DOHH2 (cell line): ENCODE results near the gene C1orf174.

Experiments used
- H3F3A ChIP-seq: fragments of 200-600 bp; sonication (generic), shearing (Covaris generic); 2 replicates; pipeline ENCODE4 v1.6.0; 2016; ENCODE audit warnings: antibody characterized with exemption, mild to moderate bottlenecking; ENCODE audit not compliant: control insufficient read depth, insufficient read depth
- H3K27ac ChIP-seq: fragments of 200-600 bp; sonication (generic); 2 replicates; pipeline ENCODE4 v1.5.1; 2014; ENCODE audit warnings: low read depth, mild to moderate bottlenecking, low read length, moderate library complexity
- H3K27me3 ChIP-seq: fragments of 200-600 bp; sonication (generic); 2 replicates; pipeline ENCODE4 v1.6.1; 2014; ENCODE audit warnings: mild to moderate bottlenecking, low read length, mixed read lengths; ENCODE audit not compliant: control insufficient read depth
- H3K36me3 ChIP-seq: fragments of 200-600 bp; sonication (generic); 2 replicates; pipeline ENCODE4 v1.6.1; 2014; ENCODE audit warnings: mild to moderate bottlenecking, low read length, moderate library complexity, mixed read lengths; ENCODE audit not compliant: control insufficient read depth
- H3K4me1 ChIP-seq: fragments of 200-600 bp; sonication (generic); 2 replicates; pipeline ENCODE4 v1.6.1; 2014; ENCODE audit warnings: mild to moderate bottlenecking, low read length, mixed read lengths; ENCODE audit not compliant: control insufficient read depth
- H3K4me2 ChIP-seq: fragments of 200-600 bp; sonication (generic); 2 replicates; pipeline ENCODE4 v1.6.0; 2014; ENCODE audit warnings: mild to moderate bottlenecking, low read length, moderate library complexity
- H3K4me3 ChIP-seq: fragments of 200-600 bp; sonication (generic); 2 replicates; pipeline ENCODE4 v1.5.1; 2014; ENCODE audit warnings: mild to moderate bottlenecking, low read length, mixed read lengths
- H3K79me2 ChIP-seq: fragments of 200-600 bp; sonication (generic); 2 replicates; pipeline ENCODE4 v1.6.1; 2014; ENCODE audit warnings: mild to moderate bottlenecking, low read length, mixed read lengths; ENCODE audit not compliant: control insufficient read depth
- H3K9me2 ChIP-seq: fragments of 200-600 bp; sonication (generic); replicated peaks from 2 replicates; pipeline ENCODE4 v1.6.1; 2014; ENCODE audit warnings: mild to moderate bottlenecking, low read length, mixed read lengths; ENCODE audit not compliant: control insufficient read depth
- H3K9me3 ChIP-seq: fragments of 200-600 bp; sonication (generic); 2 replicates; pipeline ENCODE4 v1.6.1; 2014; ENCODE audit warnings: antibody characterized with exemption, low read length, mixed read lengths; ENCODE audit not compliant: control insufficient read depth, insufficient read depth
- H4K20me1 ChIP-seq: fragments of 200-600 bp; sonication (generic); 2 replicates; pipeline ENCODE4 v1.6.0; 2014; ENCODE audit warnings: low read depth, mild to moderate bottlenecking, antibody characterized with exemption, low read length, moderate library complexity; ENCODE audit not compliant: control insufficient read depth, insufficient read depth
- EZH2phosphoT487 ChIP-seq: fragments of 200-600 bp; sonication (generic); IDR thresholded peaks from 2 replicates; pipeline ENCODE4 v1.6.1; 2017; ENCODE audit warnings: borderline replicate concordance, mild to moderate bottlenecking, antibody characterized with exemption, low read length, moderate library complexity, mixed read lengths
- TF ChIP-seq, protein P1 (sequence below): fragments of 200-600 bp; sonication (generic); IDR thresholded peaks from one replicate; pipeline ENCODE4 v1.5.1; 2014; ENCODE audit warnings: antibody characterized with exemption, mild to moderate bottlenecking, low read depth, low read length; ENCODE audit not compliant: poor library complexity, severe bottlenecking

The C1orf174 gene

DNA sequence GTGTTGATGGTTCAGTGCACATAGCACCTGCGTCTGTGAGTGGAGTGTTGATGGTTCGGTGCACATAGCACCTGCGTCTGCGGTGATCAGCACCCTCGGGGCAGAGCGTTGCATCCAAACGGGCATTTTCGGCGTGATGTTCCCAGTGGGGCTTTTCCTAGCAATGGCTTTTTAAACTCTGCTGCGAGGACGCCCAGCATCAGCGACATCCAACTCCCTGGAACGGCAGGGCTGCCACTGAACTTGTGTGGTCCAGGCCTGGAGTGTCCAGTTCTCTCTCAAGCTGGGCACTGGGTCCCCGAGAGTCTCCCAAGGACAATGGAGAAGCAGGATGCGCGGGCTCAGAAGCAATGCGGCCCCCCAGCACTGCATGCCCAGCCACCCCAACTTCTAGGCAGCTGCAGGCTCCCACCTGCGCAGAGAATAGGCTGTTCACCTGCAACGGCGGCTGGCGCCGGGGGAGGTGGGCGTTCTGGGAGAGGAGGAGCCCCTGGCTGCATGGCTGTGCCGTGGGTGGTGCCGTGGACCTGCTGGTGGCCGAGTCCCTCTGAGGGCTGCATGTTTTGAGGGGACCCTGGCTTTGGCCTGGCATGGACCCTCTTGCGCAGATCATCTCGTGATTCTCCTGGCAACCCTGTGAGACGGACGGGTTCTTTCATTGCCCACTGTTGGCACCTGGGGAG is 10.1 kb upstream of the C1orf174 start:
- H3K9me3 ChIP-seq, result no peaks in the 10 kb centered on the region
- peak overlapping the region; percentile 81 for H3K4me3 ChIP-seq
- peaks cover 52% of the 10 kb centered on the region for H3K79me2 ChIP-seq
- H3K27ac ChIP-seq, result peak overlapping the region; percentile 96
- TF ChIP-seq EZH2phosphoT487, result no peak
- TF ChIP-seq, protein P1, sequence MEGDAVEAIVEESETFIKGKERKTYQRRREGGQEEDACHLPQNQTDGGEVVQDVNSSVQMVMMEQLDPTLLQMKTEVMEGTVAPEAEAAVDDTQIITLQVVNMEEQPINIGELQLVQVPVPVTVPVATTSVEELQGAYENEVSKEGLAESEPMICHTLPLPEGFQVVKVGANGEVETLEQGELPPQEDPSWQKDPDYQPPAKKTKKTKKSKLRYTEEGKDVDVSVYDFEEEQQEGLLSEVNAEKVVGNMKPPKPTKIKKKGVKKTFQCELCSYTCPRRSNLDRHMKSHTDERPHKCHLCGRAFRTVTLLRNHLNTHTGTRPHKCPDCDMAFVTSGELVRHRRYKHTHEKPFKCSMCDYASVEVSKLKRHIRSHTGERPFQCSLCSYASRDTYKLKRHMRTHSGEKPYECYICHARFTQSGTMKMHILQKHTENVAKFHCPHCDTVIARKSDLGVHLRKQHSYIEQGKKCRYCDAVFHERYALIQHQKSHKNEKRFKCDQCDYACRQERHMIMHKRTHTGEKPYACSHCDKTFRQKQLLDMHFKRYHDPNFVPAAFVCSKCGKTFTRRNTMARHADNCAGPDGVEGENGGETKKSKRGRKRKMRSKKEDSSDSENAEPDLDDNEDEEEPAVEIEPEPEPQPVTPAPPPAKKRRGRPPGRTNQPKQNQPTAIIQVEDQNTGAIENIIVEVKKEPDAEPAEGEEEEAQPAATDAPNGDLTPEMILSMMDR, result no peak
- H3K4me2 ChIP-seq, result peak overlapping the region; percentile 100
- no peaks in the 10 kb centered on the region for H4K20me1 ChIP-seq
- H3K9me2 ChIP-seq, result no peaks in the 10 kb centered on the region
- H3K36me3 ChIP-seq, result peaks cover 12% of the 10 kb centered on the region
- H3F3A ChIP-seq, result peaks cover 19% of the 10 kb centered on the region
- peaks cover 80% of the 10 kb centered on the region for H3K4me1 ChIP-seq
- H3K27me3 ChIP-seq, result no peaks in the 10 kb centered on the region

DNA sequence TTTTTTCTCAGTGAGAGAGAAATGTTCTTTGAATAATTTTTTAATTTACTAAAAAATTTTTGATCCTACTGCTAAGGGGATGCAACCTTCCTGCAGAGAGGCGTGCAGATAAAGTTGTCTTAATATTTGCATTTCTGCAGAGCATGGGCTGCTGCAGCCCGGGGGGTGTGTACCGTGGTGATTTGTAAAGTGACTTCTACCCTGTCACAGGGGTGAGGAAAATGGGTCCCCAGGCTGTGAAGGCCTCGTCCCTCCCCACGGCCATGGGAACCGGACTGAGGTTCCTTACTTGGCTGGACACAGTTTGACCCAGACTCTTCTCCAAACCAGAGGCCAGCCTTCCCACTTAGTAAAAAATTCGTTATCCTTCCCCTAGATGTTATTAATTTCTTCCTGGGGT is 9.5 kb upstream of the C1orf174 start:
- Histone ChIP-seq H3K27ac (peak overlapping the region; percentile 96), H3K4me2 (peak overlapping the region; percentile 100), H3K9me3 (no peaks in the 10 kb centered on the region), H3K36me3 (peaks cover 12% of the 10 kb centered on the region), H4K20me1 (no peaks in the 10 kb centered on the region), H3K4me1 (peaks cover 86% of the 10 kb centered on the region), H3K27me3 (no peaks in the 10 kb centered on the region), H3K4me3 (peak overlapping the region; percentile 81), H3K9me2 (no peaks in the 10 kb centered on the region), H3K79me2 (peaks cover 48% of the 10 kb centered on the region), H3F3A (peaks cover 23% of the 10 kb centered on the region)
- TF ChIP-seq EZH2phosphoT487, result no peak
- TF ChIP-seq, protein P1, result no peak

DNA sequence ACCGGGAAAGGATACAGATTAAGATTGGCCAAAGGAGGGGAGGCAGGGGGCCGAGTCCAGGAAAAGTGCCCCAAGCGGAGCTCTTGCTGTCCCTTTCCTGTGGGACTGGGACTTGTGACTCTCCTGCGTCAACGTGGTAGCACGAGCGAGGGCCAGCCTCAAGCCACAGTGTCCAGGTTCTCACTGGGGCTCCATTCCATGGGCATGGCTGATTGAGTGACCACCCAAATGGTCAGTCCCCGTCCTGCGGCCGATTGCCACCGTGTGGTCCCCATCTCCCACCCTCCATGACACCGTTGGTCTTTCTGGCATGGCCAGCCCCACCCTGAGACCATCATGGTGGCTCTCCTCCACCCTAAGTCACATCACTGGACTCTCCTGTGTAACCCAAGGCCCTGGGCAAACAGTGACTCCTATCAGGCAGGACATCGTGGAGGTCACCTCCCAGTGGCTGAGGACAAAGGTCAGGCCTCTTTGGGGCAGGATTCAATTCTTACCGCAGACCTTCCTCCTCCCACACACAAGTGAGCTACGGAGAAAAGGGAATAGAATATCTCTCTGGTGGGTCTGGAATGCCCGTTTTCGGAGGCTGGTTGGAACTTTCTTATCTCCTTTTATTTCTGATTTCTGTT is 8.9 kb upstream of the C1orf174 start:
- H3K4me2 ChIP-seq, result peak overlapping the region; percentile 100
- H3K4me3 ChIP-seq, result peak overlapping the region; percentile 81
- H3F3A ChIP-seq, result peaks cover 23% of the 10 kb centered on the region
- TF ChIP-seq EZH2phosphoT487, result no peak
- TF ChIP-seq, protein P1, result no peak
- peaks cover 43% of the 10 kb centered on the region for H3K79me2 ChIP-seq
- H3K27me3 ChIP-seq, result no peaks in the 10 kb centered on the region
- peaks cover 92% of the 10 kb centered on the region for H3K4me1 ChIP-seq
- no peaks in the 10 kb centered on the region for H3K9me2 ChIP-seq
- no peaks in the 10 kb centered on the region for H3K9me3 ChIP-seq
- H3K36me3 ChIP-seq, result peaks cover 13% of the 10 kb centered on the region
- peak overlapping the region; percentile 96 for H3K27ac ChIP-seq
- no peaks in the 10 kb centered on the region for H4K20me1 ChIP-seq
